Right hindlimb (tissue), 1 donor: ENCODE results near the gene PTGDR2.

ENCODE experiments used
- DNase-seq: peaks from one replicate; pipeline ENCODE4 v3.0.0-alpha.2; 2018

PTGDR2 gene

DNA sequence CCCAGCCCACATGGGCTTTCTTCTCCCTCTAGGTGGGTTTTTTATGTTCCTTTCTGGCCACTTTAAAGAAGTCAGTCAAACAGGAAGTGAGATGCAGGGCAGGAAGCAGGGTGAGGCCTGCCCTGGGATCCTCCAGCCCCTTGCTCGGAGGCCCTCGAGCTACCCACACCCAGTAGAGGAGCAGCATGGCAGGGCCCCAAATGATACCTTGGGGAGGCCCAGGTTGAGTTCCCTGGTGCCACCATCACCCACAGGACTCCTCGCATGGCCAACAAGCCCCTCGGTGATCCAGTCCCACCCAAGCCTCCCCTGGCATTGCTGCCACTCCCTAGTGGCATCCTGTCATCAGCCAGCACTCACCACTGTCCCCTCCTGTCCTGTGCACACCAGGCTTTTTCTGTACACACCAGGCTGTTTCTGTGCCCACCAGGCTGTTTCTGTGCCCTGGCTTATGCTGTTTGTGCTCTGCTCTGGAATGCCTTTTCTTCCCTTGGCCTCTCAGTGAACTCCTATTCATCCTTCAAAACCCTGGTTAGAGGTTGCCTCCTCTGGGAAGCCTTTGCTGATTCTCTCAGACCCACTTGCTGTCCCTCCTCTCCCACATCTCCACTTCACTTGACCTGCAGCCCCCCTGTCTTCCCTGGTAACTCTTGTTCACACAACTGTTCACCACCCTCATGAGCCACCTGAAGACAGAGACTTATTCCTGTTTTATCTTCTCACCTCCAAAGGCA, 3.1 kb upstream of the PTGDR2 start:
- DNase-seq, result no peak

GRCh38 chr11:60858236-60858635, 2.5 kb upstream of the PTGDR2 start:
- DNase-seq, result no peak

DNA sequence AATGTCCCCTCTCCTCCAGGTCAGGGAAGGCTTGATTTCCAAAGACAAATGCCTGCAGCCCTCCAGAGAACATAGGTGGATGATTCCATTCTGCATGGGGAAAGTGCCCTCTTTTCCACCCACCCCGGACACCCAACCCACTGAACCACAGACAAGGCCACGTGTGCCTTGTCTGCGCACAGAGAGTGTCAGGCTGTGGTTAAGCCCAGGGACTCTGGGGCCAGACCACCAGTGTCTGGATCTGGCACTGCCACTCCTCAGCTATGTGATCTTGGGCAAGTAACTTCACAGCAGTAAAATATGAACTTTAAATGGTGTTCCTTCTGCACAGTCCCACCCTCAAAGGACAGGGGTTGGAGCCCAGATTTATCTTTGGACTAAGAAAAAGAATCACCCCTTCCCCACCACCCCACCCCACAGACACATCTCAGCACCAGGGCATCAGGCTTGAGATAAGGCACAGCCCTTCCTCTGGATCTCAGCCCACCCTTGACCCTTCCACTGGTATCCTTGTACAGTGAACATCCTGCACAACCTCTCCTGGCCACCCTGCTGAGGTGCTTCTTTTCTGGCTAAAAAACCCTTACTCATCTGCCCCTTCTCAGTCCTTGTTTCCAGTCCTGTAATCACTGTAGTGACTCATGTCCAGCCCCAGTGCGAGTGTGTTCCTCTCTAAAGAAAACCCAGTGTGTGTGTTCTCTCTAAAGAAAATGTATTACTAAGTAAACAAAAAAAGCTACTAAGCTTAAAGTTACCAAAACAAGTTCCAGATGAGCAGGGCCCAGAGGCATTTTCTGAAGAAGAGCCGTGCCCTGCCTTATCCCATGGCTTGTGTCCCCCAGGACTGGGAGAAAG, 1.9 kb upstream of the PTGDR2 start:
- no peak for DNase-seq

GRCh38 chr11:60854847-60855725, 664 bp downstream of the PTGDR2 start:
- no peak for DNase-seq

GRCh38 chr11:60854140-60854846, 1.5 kb downstream of the PTGDR2 start:
- DNase-seq, result no peak

DNA sequence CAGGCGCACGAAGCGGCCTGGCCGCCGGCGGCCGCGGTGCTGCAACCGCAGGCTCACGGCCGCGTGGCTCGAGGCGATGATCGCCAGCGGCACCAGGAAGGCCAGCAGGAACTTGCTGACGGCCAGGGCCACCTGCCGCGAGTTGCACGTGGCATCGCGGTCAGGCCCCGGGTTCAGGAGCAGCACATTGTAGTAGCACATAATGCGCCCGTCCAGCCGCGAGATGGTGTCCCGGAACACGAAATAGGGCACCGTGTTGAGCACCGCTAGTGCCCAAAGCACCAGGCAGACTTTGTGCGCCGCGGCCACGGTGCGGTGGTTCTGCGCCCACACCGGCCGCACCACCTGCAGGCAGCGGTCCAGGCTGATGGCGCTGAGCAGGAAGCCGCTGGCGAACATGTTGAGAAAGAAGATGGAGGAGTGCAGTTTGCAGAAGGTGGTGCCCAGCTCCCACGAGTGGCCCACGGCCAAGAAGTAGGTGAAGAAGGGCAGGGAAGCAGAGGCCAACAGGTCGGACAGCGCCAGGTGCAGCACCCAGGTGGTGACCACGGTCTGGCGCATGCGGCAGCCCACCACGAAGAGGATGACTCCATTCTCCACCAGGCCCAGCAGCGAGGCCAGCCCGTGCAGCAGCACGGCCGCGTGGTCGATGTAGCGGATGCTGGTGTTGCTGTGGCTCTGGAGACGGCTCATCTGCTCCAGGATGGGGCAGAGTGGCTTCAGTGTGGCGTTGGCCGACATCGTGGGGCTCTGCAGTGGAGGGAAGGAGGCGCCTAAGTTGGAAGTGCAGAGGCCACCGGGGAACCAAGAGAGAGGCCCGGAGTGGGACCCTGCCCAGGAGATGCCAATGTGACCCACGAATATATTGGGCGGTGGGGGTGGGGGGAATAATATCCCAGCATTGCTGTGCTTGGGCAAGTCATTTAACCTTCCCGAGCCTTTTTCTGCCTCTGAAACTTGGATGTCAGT, 2.5 kb downstream of the PTGDR2 start:
- no peak for DNase-seq

GRCh38 chr11:60852117-60852981, 3.4 kb downstream of the PTGDR2 start:
- DNase-seq, result no peak

- no peak for DNase-seq
Observed at GRCh38 chr11:60851327-60852104, 4.2 kb downstream of the PTGDR2 start.

DNA sequence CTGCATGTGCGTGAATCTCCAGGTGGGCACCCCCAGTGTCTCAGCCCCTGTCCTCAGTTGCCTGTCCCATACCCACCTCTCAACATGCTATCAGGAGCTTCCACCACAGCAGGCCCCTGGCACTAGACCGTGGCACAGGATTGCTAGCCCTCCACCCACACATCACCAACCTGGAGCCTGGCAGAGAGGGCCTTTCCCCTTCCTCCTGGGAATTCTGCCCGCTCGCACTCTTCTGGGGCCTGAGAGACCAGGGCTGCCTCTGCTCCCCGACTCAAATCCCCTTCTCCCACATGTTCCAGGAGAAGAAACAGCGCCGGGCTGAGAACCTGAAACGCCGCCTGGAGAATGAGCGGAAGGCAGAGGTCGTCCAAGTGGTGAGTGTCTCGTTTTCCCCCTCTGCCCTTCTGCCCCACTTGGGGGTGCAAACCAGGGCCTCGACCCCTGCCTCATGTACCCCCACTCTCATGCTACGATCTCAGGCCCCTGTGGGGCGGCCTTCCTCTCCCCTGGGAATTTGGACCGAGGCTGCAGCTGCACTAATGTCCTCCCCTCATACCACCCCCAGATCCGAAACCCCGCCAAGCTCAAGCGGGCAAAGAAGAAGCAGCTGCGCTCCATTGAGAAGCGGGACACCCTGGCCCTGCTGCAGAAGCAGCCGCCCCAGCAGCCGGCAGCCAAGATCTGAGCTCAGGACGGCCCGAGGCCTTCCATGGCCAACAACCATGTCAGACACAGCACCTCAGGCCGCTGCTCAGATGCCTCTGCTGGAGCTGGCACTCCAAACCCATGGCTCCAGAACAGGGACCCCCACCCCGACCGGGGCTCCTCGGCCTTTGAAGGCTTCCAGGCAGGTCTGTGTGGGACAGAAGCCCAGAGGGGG, 5.9 kb downstream of the PTGDR2 start:
- DNase-seq, result no peak

DNA sequence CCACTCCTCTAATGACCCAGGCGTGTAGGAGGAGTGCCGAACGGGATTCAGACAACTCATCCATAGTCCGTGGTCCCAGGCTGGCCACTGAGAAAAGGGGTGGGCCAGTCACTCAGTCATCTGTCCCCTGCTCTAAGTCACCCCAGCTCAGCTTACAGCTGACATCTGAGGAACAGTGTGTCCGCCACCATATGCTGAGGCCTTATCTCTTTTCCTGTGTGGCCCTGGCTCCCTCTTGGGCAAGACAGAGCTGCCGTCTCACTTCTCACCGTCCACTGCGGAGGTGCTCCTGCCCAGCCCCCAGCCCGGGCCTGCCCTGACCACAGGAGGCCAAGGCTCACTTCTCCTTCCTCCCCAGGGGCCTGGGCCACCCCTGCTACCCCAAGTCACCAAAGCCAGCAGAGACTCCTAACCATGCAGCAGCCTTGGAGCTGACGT, 7.0 kb downstream of the PTGDR2 start:
- no peak for DNase-seq

DNA sequence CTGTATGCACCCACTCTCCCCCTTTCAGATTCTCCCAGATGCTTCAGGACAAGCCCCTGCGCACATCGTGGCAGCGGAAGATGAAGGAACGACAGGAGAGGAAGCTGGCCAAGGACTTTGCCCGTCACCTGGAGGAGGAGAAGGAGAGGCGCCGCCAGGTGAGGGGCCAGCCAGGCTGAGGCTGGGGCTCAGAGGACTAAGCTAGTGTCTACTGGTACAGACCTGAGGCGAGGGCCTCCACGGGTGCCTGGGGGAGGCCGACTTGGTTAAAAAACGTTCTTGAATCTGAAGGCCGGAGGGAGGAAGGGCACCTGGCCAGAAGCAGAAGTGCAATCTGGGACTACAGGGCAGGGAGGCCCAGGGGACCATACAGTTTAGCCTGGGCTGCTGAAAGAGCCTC, 7.9 kb downstream of the PTGDR2 start:
- DNase-seq, result no peak

- no peak for DNase-seq
Observed at GRCh38 chr11:60847281-60847680, 8.5 kb downstream of the PTGDR2 start.

- DNase-seq, result no peak
Observed at GRCh38 chr11:60845338-60845737, 10.4 kb downstream of the PTGDR2 start.

DNA sequence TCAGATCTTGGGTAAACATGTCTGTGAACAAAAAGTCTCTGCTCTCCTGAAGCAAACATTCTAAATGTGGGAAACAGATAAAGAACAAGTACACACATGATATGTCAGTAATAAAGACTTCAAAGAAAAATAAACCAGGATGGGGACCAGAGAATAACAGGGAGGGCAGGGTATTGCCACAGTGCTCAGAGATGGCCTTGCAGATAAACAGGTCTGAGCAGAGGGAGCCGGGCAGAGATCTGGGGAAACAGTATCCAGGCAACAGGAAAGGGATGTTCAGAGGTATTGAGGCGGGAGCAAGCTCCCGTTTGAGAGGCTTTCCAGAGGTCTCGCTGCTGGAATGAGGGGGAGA, 10.9 kb downstream of the PTGDR2 start:
- no peak for DNase-seq

GRCh38 chr11:60844045-60844869, 11.5 kb downstream of the PTGDR2 start:
- DNase-seq, result no peak

DNA sequence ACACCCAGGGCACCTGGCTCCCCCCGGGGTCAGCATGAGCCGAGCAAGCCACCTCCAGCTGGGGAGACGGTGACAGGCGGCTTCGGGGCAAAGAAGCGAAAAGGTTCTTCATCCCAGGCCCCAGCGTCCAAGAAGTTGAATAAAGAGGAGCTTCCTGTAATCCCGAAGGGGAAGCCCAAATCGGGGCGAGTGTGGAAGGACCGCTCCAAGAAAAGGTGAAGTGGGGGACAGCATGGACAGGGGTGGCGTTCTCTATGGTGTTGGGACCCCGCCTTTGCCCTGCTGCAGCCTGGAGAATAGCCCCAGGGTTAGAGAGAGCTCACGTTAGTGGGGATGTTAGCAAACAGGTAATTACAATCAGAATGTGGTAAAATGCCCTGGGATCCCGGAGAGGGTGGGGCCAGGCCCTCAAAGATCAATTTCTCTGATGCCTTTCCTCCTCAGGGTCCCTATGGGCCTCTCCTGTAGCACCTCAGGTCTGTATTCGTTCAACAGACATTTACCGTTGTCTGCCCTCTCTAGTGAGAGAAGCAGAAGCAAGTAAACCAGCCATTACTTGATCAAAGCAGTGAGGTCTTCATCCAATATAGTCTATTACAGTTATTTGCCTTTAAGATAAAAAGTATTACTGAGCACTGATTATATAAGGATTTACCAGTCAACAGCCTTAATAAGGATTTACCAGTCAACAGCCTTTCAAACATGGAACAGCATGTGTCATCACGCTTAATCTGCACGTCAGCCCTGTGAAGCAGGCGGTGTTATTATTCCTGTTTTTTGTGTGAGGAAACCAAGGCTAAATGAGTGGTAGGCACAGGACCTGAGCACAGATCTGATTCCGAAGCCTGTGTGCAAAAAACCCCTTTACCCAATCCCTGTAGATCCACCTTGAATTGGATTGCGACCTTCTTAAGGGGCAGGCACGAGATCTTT, 12.8 kb downstream of the PTGDR2 start:
- DNase-seq, result no peak
